HG02642 (cell line): ENCODE results near the gene SULT1B1.

Source experiments
- ATAC-seq: cut with Tn5 transposase; IDR thresholded peaks from one replicate; pipeline ENCODE4 v1.9.1; 2021; ENCODE audit warnings: mild to moderate bottlenecking; ENCODE audit not compliant: unreplicated experiment, poor library complexity

SULT1B1 gene

DNA sequence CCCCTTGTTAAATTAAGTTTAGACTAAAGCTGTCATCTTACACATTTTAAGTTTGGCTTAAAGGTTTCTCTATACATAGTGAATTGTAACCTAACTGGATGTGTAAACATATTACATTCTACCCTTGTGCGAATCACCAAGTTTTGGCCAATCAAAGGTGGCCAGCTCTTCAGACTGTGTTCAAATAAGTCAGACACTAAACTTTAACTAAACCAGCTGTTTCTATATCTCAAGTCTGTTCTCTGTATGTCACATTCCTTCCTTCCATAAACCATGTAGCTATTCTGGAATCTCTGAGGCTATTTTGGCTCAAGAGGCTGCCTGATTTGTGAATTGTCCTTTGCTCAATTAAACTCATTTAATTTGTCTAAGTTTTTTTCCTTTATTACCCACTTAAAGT, 6.7 kb downstream of the SULT1B1 start:
- no peak for ATAC-seq

DNA sequence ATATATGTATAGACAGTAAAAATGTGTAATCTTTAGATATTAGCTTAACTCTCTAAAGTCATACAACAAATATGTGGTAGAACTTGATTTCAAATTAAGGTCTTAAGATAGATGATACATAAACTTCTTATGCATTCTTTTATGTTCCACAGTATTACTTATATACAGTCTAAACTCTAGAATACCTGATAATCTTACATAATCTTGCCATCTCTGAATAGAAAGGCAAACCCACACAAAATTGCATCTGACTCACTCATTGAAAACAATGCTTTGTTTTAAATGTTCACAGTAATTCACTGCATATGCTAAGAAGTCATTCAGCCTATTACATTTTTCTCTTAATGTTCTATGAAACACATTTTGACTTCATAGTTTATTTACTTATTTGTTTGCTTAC, 10.1 kb downstream of the SULT1B1 start:
- ATAC-seq = no peak

DNA sequence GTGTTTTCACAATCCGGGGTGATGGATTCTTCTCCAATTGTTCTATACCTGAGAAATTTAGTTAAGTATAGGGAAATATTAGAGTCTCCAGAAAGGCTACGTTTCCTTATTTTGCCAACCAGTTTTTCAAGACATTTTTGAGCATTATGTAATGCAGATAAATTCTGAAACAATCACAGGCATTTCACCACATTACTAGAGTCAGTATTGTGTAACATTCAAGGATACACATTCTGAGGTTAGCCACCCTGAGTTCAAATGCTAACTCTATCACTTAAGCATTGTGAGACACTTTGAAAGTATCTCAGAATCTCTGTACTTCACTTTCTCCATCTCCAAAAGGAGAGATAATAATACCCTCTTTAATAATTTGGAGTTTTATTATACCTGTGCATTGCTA, 10.6 kb downstream of the SULT1B1 start:
- ATAC-seq = no peak

DNA sequence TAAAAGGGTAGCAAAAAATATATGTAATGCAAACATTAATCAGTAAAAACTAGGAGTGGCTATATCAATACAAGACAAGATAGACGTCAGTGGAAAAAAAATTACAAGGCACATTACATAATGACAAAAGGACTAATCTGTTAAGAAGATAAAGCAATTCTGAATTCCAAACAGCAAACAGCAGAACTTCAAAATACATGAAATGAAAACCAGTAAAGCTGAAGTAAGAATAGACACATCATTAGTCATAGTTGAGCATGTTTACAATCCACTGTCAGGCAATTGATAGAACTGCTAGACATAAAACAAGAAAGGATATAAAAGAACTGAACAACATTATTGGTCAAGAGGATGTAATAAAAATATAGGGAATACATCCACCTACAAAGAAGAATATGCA, 12.2 kb downstream of the SULT1B1 start:
- no peak for ATAC-seq

DNA sequence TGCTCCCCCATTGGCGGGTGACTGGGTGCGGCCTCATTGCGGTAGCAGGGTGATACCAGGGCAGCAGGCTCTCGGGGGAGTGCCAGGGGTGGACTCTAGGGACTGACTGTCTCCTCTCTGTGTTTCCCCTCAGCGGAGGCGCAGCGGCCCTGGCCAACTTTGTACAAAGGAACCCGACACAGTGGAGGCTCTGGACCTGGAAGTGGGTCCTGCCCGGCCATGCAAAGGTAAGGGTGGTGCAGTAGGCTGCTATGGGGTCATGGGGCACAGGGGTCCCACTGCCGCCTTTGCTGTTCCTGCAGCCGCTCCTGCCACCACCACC, 16.3 kb downstream of the SULT1B1 start:
- ATAC-seq = no peak

DNA sequence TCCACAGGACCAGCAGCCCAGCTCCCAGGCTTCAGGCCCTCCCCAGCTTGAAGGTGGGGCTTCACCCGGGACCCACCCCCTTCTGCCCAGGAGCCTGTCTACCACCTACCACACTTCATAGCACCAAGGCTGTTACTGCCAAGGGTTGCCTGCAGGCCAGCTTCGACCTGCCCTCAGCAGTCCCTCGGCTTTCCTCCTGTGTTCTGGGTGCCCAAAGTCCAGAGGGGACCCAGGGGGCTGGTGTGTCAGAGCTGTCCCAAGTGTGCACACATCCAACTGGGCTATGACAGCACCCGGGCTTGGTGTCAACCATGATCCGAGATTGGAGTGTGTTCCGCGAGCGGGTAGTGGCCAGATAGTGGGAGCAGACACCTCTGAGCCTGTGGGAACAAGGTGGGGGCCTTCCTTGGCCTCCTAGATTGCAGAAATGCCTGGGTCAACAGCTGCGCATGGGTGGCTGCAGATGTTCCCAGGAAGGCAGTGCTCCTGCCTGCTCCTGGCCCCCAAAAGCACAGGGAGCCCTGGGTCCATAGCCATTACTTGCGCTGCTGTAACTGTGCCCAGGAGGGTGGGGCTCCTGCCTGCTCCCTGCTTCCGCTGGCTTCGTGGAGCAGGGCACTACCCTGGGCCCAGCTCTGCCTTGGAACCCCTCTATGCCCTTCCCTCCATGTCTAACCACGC, 16.8 kb downstream of the SULT1B1 start:
- no peak for ATAC-seq

DNA sequence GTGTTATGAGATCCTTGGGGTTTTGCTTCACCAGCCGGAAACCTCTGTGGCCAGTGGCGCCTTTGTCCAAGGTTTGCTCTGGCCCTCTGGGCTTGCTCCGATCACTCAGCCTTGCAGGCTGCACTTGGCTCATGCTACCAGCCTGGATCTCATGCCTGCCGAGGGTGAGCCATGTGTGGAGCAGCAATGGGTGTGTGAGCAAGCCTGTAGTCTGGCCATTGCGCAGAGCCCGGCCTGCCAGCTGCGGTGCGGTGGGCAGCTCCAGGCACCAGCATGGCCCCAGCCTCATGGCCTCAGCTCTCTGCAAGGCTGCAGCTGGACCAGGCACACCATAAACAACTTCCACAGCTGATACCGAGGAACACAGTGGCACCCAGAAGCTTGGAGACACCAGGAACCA, 17.8 kb downstream of the SULT1B1 start:
- no peak for ATAC-seq

DNA sequence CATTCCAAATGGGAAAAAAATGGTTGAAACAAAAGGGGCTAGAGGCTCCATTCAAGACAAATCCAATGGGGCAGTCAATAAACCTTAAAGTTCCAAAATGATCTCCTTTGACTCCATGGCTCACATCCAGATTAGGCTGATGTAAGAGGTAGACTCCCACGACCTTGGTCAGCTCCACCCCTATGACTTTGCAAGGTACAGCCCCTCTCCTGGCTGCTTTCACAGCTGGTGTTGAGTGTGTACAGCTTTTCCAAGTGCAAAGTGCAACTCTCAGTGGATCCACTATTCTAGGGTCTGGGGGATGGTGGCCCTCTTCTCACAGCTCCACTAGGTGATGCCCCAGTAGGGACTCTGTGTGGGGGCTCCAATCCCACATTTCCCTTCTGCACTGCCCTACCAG, 21.5 kb downstream of the SULT1B1 start:
- no peak for ATAC-seq

DNA sequence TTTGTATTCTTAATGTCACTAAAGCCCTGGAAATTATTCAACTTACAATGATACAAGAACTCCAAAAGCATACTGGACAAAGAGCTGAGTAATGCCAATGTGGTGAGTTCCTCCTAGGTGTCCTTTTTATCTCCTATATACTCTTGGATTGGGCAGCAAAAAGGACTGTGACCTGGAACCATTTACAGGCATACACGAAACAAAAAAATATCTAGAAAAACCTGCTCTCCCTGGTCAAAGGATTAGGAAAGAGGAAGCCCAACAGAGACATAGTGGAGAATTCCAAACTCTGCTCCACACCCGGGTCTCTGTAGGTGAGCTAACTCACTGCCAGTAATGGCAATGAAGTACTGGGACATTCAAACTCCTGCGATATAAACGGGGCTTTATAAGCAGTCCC, 25.3 kb downstream of the SULT1B1 start:
- ATAC-seq = no peak

DNA sequence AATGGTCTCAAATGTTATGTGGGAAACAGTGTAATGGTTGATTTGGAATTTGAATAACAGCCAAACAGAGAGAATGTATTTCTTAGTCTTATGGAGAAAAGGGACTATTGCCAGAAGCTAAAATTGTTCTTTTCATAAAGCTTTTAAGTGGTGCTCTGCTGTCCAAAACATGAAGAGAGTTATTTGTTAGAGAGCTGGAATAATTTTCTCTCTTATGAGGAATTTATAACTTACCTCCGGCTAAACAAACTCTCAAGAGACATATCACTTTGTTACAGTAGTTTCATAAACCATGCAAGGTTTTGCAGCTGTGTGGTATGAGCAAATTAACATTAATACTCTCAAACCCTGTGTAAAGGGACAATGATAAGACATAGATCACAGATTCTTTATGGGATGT, 28.6 kb downstream of the SULT1B1 start:
- no peak for ATAC-seq

DNA sequence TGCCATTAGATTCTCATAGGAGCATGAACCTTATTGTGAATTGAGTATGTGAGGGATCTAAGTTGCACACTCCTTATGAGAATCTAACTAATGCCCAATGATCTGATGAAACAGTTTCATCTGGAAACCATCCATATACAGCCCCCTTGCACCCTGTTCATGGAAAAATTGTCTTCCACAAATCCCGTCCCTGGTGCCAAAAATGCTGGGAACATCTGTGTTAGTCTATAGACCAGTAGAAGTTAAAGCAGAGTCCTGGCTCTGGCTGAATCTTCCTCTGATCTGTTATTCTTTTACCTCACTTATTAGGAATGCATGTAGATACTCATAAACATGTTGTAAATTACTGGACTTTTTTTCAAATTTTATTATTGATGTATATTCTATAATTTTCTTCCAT, 29.2 kb downstream of the SULT1B1 start:
- ATAC-seq = no peak

DNA sequence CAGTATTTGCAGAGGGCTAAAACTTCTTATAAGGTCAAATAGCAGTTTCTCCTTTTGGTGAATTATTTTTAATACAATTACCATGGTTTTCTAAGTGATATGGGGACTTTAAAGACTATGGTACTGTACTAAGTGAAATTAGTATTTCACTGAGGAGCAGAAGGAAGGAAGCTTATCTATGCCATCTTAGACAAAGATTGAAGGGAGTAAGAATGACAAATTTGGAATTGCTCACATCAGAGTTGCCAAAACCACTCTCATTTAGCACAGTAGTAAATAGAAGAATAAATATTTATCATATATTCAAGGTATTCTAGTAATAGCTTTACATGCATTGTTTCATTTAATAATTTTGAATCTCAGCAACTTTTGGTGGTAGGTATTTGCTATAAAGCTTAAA, 30.4 kb downstream of the SULT1B1 start:
- no peak for ATAC-seq

DNA sequence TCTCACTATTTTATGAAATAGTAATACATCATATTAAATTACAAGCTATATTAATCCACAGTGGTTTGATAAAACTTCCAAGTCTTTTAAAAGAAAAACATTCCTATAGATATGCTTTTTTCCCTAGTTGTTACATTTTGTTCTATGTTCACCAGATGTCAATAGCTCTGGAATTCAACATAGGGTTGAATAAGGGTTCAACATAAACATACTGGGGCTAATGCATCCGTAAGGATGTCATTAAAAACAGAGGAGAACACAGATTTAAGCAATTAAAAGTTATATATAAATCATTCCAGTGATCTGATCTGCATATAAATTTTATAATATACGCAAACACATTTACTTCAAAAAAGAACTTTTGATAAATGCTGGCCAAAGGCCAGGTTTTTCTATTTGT, 32.5 kb downstream of the SULT1B1 start:
- ATAC-seq = no peak

DNA sequence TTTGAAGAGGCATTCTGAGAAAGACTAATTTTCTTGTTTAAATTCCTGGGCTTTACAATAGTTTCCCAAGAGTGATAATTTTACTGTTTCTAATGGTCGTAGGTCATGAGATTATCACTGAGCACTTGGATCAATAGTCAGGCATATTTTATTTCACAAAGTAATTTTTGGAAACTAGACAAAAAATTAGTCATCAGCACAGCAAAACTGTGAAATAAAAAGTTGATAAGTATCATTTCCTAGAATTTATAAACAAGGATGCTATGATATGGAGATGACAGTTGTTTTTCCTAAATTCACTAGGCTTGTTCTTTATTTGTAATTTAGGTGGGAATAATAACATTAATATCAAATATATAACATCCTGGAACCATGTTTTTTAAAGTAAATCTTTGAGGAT, 33.0 kb downstream of the SULT1B1 start:
- ATAC-seq = no peak

DNA sequence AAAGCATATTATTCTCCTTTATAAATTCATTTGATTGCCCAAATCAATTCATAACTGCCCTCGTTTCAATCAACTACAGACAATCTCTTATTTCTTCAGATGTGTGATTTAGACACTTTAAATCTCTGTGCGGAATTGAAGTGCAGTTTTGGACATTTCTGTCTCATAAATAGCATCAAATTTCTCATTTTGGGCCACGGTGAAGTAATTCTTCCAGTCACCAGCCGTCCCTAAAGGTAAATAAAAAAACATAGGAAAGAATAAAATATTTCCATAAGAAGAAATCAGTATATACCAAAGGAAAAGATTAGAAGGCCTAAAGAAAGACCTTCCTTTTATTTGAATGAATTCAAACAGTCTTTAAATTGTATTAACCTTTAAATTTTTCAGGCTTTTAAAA, 33.4 kb downstream of the SULT1B1 start:
- no peak for ATAC-seq

DNA sequence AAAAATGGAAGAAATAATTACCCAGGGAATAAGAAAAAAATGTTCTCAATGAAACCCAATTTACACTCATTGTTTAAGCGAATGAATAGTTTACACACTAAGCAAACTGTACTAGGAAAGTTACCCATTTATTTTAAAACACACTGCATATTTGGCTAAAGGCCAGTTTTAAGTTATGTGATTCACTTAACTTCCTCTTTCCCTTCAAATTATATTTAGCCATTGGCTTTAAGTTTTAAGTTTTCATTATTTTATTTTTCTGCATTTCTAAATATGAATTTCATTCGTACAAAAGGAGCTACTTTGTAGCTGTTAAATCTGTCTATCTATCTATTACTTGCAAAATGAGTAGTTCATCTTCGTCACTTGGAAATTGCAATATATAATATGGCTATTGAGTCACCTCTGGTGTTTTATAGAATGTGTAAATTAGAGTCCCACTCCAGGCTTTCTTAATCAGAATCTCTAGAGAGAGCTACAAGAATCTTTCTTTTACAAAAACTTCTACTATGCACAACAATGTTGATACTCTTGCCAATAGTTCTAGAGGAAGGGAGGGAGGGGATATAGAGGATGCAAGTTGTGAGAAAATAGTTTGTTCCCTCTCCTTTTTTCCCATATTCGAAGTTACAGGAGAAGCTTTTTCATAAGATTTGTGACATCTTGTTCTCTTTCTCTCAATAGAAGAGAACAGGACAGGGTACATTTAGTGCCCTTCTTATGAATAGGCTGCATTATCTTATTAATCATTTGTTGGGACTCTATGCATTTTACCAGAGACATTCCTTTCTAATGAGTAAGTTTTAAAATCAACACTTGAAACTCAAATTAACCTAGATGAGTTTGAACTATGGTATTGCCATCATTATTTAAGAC, 41.8 kb downstream of the SULT1B1 start:
- ATAC-seq = no peak

DNA sequence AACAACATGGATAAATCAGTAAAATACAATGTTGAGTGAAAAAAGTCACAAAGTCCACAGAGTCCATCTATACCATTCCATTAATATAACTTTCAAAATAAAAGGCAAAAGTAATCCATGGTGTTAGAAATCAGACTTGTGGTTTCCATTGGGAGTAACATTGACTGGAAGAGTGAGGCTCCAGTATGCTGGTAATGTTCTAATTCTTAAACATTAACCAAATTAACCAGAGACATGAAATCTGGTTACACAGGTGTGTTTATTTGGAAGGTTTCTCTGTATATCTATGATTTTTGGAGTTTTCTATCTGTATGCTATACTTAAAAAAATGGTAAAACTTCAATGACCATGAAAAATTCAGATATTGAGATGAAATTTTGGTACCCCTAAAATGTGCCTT, 42.6 kb downstream of the SULT1B1 start:
- no peak for ATAC-seq

DNA sequence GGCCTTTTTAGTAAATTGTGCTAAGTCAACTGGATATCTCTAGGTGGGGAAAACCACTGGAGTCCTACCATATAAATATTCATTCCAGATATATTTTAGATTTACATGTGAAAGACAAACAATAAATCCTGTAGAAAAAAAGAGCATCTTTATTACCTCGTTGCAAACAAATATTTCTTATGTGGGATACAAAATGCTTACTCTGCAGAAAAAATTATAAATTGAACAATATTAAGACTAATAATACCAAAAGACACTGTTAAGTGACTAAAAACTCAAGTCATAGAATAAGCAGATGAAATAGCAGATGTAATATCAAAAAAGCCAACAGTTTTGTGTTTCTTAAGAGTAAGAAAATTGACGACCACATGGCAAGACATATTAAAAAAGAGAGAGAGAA, 43.8 kb downstream of the SULT1B1 start:
- ATAC-seq = no peak

DNA sequence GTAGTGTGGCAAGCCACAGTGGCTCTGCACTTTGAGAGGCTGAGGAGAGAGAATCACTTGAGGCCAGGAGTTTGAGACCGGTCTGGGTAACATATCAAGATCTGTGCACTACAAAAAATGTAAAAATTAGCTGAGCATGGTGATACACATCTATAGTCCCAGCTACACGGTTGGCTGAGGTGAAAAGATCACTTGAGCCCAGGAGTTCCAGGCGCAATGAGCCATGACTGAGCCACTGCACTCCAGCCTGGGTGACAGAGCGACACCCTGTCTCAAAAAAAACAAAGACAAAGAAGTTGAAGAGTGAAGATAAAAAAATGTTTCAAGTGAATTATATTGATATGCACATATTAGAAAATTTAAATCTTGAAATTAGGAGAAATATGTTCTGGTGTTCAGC, 46.3 kb downstream of the SULT1B1 start:
- no peak for ATAC-seq

DNA sequence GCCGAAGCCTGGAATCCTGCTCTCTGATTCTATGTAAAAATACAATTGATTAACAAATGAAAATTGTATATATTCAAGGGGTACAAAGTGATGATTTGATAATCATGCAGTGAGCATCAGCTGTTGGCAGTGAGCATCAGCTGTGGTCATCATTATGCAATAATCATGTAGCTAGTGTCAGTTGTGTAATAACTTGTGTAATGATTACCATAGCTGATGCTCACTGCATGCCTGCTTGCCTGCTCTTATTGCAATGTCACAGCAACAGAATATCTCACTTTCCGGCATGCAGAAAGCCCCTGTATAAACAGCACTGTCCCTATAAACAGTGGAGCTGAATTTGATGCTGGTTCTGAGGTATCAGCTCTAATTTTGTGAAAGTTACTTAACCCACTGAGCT, 46.8 kb downstream of the SULT1B1 start:
- no peak for ATAC-seq

DNA sequence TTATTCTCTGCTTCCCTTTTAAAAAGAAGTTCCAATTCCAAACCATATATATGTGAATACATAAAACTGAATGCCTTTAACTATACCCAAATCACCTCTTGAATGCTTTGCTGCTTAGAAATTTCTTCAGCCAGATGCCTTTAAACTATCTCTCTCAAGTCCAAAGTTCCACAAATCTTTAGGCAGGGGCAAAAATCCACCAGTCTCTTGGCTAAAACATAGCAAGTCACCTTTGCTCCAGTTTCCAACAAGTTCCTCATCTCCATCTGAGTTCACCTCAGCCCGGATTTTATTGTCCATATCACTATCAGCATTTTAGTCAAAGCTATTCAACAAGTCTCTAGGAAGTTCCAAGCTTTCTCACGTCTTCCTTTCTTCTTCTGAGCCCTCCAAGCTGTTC, 49.8 kb downstream of the SULT1B1 start:
- ATAC-seq = no peak

DNA sequence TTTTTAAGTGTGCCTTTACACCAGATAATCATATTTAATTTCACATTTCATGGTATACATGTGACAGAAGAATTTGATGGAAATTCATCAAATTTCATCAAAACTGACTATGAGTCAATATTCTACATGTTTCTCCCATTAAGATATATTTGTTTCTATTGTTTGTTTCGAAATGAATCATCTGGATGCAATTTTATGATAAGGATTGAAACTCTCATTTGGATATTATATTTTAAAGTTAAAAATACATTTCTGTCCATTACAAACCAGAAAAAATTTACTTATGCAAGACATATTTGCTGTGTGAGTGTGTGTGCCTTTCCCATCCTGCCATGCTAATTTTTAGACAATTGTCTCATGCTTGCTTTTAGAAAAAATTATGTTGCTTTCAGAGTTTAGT, 52.2 kb downstream of the SULT1B1 start:
- no peak for ATAC-seq
